NCI-H2107 (cell line): ENCODE measurements around the gene BABAM2.

Experiments
- DNase-seq: peaks from one replicate; lab custom pipeline; 2025; lab: John Stamatoyannopoulos, UW

The BABAM2 gene

GRCh38 chr2:28163627-28164279 is 273.2 kb downstream of the BABAM2 start:
- no peak for DNase-seq

- peak; percentile 22 for DNase-seq
These were observed 273.8 kb downstream of the BABAM2 start for GRCh38 chr2:28164280-28164801.

- DNase-seq: no peak
These were observed 274.6 kb downstream of the BABAM2 start for GRCh38 chr2:28165087-28165635.

GRCh38 chr2:28166956-28167355 is 276.4 kb downstream of the BABAM2 start:
- DNase-seq: no peak

GRCh38 chr2:28168376-28168775 is 277.8 kb downstream of the BABAM2 start:
- DNase-seq: no peak

DNA sequence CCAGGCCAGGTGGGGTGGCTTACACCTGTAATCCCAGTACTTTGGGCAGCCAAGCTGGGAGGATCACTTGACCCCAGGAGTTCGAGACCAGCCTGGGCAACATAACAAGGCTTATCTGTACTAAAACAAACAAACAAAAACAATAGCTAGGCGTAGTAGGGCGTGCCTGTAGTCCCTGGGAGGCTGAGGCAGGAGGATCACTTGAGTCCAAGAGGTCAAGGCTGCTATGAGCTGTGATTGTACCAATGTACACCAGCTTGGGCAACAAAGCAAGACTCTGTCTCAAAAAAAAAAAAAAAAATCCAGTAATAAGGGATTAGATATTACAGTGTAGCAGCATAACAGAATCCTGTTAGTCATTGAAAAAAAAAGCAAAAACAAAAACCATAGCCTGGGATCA is 279.0 kb downstream of the BABAM2 start:
- no peak for DNase-seq

- no peak for DNase-seq
These were observed 281.8 kb downstream of the BABAM2 start for GRCh38 chr2:28172114-28172898.

GRCh38 chr2:28173377-28173776 is 282.8 kb downstream of the BABAM2 start:
- no peak for DNase-seq

DNA sequence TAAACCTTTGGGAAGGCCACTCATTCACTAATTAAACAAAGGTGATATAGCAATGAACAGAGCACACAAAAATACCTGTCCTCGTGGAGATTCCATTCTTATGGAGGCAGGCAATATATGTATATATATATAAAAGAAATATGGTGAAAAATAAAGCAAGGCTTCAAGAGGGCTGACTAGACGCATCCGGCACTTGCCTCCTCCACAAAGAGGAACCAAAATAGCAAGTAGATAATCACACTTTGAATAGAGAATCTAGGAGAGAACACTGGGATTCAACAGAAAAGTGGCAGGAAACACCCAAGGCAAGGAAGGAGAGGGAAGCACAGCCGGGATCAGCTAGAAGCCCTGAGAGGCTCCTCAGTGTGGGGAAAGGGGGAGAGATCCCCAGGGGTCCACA is 283.7 kb downstream of the BABAM2 start:
- no peak for DNase-seq

DNA sequence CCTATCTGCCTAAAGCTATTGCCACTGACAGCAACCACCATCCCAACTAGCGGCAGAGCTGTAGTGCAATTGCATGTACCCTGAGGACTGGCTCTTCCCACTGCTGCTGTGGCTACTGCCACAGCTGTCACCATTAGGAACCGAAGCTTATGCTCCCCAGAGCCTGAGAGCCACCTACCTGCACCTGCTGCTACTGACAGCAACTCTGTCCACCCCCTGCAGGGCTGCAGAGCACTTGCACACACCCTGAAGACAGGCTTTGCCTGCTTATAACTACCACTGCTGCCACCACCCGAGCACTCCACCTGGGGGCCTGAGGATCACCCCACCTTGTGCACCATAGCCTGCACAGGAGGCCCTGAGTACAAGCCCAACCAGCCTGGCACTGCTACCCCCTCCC is 284.5 kb downstream of the BABAM2 start:
- DNase-seq: no peak

DNA sequence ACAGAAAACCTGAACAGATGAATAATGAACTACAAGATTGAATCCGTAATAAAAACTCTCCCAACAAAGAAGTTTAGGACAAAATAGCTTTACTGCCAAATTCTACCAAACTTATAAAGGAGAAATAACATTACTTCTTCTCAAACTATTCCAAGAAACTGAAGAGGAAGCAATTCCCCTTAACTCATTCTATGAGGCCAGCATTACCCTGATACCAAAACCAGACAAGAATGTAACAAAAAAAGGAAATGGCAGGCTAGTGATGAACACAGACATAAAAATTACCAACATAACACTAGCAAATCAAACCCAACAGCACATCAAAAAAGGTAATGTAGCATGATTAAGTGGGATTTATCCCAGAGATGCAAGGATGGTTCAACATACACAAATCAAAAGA is 288.4 kb downstream of the BABAM2 start:
- no peak for DNase-seq

DNA sequence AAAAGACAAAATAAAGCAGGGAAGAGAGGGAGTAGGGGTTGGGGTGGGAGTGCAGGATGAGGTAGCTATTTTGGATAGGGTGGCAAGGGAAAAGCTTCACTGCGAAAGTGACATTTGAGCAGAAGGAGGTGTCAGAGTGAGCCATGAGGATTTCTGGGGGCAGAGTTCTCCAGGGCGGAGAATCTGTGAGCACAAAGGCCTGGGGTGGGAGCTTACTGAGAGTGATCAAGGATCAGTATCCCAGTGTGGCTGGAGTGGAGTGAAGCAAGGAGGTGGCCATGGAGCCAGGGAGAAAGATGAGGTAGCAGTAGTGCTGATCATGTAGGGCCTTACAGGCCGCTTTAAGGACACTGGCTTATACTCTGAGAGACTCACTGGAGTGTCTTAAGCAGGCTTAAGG is 291.3 kb downstream of the BABAM2 start:
- DNase-seq: no peak

DNA sequence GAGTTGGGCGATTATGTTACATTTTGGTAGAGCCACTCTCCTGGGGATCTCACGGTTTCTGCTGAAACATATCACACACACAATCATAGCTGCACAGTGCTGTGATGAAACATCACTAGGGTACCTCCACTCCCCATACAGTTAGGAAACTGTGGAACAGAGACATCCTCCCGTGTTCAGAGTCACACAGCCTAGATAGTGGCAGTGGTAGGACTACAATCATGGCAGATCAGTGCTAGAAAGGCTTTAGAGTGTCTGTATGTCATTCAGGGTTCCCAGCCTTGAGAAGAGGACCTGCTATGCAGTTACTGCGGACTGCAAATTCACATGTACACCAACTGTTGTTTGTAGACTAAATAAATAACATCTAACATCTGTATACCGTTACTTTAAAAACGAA is 291.8 kb downstream of the BABAM2 start:
- DNase-seq: no peak

- DNase-seq: no peak
These were observed 294.6 kb downstream of the BABAM2 start for GRCh38 chr2:28185153-28185552.

GRCh38 chr2:28185891-28186290 is 295.4 kb downstream of the BABAM2 start:
- no peak for DNase-seq

DNA sequence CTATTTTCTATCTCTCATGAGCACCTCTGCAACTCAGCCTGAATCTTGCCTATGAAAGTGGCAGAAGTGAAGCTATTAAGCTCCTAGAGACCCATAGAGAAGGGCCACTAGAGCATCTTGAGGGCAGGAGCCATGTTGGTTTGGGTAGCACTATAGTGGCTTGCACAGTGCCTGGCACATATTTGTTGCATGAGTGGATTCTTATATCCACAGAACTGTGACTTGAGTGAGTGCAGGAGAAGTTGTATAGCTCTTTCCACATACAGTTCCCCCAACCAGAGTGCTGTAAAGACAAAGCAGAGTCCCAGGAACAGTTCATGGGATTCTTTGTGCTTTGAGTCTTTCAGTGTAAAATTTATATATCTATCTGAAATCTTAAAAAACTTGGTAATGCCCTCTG is 296.7 kb downstream of the BABAM2 start:
- no peak for DNase-seq

DNA sequence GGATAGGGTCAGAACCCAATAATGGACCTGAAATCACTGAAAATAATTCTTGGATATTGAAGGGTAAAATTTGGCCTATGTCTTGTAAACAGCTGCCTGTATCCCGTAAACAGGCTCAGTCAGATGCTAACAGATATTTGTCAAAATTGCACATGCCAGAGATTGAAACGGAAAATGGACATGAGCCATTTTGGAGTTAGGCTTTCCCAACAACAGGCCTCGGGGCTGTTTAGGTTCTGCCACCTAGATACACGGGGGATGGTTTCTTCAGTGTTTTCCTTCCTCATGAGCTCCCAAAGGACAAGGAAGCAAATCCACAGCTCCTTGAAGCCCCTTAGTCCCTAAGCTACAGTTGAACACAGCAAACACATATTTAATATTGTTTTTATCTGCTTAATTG is 297.9 kb downstream of the BABAM2 start:
- no peak for DNase-seq

- DNase-seq: no peak
These were observed 303.3 kb downstream of the BABAM2 start for GRCh38 chr2:28193630-28194403.

GRCh38 chr2:28199995-28200679 is 309.6 kb downstream of the BABAM2 start:
- DNase-seq: no peak

DNA sequence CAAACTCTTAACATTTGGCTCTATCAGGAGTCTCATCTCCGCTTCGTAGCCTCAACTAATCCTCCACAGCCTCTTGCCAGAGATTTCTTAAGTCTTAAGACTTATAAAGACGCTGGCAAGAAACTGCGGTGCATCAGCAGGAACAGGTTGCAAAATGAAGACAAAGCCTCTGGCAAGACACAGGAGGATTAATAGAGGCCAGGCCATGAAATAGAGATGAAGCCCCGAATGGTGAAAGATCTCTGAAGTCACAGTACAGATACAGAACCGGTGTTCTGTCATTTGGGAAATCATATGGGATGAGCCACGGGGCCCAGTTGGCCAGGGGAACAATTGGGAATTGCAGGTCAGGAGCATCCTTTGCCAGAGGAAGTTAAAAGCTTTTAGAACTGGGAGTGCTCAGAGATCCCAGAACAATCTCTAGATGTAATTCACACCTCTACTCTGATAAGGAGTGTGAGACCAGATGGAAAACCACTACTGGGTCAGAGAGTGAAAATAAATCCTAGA is 311.2 kb downstream of the BABAM2 start:
- no peak for DNase-seq

DNA sequence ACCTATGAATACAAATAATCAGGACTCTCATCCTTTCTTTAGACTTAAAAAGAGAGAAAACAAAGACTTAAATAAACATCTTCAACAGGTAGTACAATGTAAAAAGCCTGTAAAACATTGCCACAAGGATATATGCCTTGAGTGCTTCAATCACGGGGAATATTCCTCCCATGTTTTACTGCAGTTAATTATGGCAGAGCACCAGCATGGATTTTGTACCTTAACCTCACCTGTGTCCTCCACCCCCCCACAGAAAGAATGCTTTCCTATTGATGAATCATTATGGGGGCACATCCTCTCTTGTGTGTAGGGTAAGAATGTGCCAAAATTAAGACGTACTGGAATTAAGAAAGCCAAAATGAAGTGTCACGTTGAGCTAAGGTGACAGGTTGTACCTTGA is 312.2 kb downstream of the BABAM2 start:
- no peak for DNase-seq

- no peak for DNase-seq
These were observed 316.2 kb downstream of the BABAM2 start for GRCh38 chr2:28206762-28207161.
